Measurements from ENCODE around the gene IQGAP3.

IQGAP3 gene

GRCh38 chr1:156510709-156511108 lies 61.7 kb downstream of the IQGAP3 start:
- no peak for DNase-seq (ENCODE audit: low read depth, low spot score)

GRCh38 chr1:156509424-156510034 lies 62.8 kb downstream of the IQGAP3 start:
- DNase-seq (ENCODE audit: low read depth, low spot score): no peak

GRCh38 chr1:156508955-156509234 lies 63.5 kb downstream of the IQGAP3 start:
- DNase-seq (ENCODE audit: low read depth, low spot score): no peak

GRCh38 chr1:156508205-156508954 lies 64.0 kb downstream of the IQGAP3 start:
- no peak for DNase-seq (ENCODE audit: low read depth, low spot score)

GRCh38 chr1:156506450-156506849 lies 65.9 kb downstream of the IQGAP3 start:
- no peak for DNase-seq (ENCODE audit: low read depth, low spot score)

GRCh38 chr1:156505679-156506298 lies 66.6 kb downstream of the IQGAP3 start:
- DNase-seq (ENCODE audit: low read depth, low spot score): no peak

- DNase-seq (ENCODE audit: low read depth, low spot score): peak; percentile 98
Observed at GRCh38 chr1:156504821-156505678, 67.3 kb downstream of the IQGAP3 start.

- DNase-seq (ENCODE audit: low read depth, low spot score): no peak
Observed at GRCh38 chr1:156504438-156504813, 67.9 kb downstream of the IQGAP3 start.

GRCh38 chr1:156503698-156504437 lies 68.5 kb downstream of the IQGAP3 start:
- DNase-seq (ENCODE audit: low read depth, low spot score): no peak

- peak; percentile 80 for DNase-seq (ENCODE audit: low read depth, low spot score)
Observed at GRCh38 chr1:156502894-156503697, 69.3 kb downstream of the IQGAP3 start.

- no peak for DNase-seq (ENCODE audit: low read depth, low spot score)
Observed at GRCh38 chr1:156502391-156502893, 69.9 kb downstream of the IQGAP3 start.

GRCh38 chr1:156500793-156501506 lies 71.4 kb downstream of the IQGAP3 start:
- DNase-seq (ENCODE audit: low read depth, low spot score): peak; percentile 86

- no peak for DNase-seq (ENCODE audit: low read depth, low spot score)
Observed at GRCh38 chr1:156500543-156500792, 71.9 kb downstream of the IQGAP3 start, which contains the start of gene MEF2D. MEF2D (minus strand) TSS chr1:156500775; CDS start chr1:156483292, 17,483 bp downstream.

GRCh38 chr1:156499842-156500542 lies 72.4 kb downstream of the IQGAP3 start:
- DNase-seq (ENCODE audit: low read depth, low spot score): no peak

- no peak for DNase-seq (ENCODE audit: low read depth, low spot score)
Observed at GRCh38 chr1:156499194-156499841, 73.0 kb downstream of the IQGAP3 start.

- DNase-seq (ENCODE audit: low read depth, low spot score): no peak
Observed at GRCh38 chr1:156498432-156499193, 73.8 kb downstream of the IQGAP3 start.

GRCh38 chr1:156497743-156498431 lies 74.5 kb downstream of the IQGAP3 start:
- no peak for DNase-seq (ENCODE audit: low read depth, low spot score)
